ENCODE measurements around the gene RPL29. TPM values are rescaled to one million over a fixed set of nuclear protein-coding genes. Genes with fewer than 3 reads are reported as not detected.

The RPL29 gene
- total and polyA plus RNA-seq, 8 donors = 643 to 1,829 (median 1,063) TPM

DNA sequence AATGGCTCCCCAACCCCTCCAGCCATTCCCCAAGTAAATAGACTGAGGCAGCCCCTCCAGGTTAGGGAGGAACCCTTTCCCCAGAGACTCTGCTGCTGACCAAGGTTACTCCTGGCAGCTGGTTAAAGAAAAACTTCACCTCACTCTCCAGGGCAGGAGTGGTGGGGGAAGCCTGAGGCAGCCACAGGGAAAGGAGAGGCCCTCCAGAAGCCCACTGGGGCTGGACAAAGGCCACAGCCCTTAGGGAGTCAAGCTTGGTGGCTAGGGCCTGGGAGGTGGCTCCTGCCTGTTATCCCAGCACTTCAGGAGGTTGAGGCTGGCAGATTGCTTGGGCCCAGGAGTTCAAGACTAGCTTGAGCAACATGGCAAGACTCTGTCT is 11.4 kb downstream of the RPL29 start:
- ATAC-seq (no peak), FAIRE-seq (no peak), DNase-seq (no peak)
- Histone ChIP-seq H3K9me3 (no peaks in the 10 kb centered on the region), H3K4me1 (peaks cover 5 to 13% (median 10%) of the 10 kb centered on the region in 3 donors), H3K27ac (peak overlapping the region in 1 of 4 donors; percentile 8), H3K27me3 (no peaks in the 10 kb centered on the region), H3K36me3 (no peaks in the 10 kb centered on the region), H3K4me3 (no peak overlapping the region)
- TF ChIP-seq, protein P1, sequence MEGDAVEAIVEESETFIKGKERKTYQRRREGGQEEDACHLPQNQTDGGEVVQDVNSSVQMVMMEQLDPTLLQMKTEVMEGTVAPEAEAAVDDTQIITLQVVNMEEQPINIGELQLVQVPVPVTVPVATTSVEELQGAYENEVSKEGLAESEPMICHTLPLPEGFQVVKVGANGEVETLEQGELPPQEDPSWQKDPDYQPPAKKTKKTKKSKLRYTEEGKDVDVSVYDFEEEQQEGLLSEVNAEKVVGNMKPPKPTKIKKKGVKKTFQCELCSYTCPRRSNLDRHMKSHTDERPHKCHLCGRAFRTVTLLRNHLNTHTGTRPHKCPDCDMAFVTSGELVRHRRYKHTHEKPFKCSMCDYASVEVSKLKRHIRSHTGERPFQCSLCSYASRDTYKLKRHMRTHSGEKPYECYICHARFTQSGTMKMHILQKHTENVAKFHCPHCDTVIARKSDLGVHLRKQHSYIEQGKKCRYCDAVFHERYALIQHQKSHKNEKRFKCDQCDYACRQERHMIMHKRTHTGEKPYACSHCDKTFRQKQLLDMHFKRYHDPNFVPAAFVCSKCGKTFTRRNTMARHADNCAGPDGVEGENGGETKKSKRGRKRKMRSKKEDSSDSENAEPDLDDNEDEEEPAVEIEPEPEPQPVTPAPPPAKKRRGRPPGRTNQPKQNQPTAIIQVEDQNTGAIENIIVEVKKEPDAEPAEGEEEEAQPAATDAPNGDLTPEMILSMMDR (IDR thresholded peaks at IDR 0.05) = no peak
- intact Hi-C loops (cut with DNase I) = no loop called here

DNA sequence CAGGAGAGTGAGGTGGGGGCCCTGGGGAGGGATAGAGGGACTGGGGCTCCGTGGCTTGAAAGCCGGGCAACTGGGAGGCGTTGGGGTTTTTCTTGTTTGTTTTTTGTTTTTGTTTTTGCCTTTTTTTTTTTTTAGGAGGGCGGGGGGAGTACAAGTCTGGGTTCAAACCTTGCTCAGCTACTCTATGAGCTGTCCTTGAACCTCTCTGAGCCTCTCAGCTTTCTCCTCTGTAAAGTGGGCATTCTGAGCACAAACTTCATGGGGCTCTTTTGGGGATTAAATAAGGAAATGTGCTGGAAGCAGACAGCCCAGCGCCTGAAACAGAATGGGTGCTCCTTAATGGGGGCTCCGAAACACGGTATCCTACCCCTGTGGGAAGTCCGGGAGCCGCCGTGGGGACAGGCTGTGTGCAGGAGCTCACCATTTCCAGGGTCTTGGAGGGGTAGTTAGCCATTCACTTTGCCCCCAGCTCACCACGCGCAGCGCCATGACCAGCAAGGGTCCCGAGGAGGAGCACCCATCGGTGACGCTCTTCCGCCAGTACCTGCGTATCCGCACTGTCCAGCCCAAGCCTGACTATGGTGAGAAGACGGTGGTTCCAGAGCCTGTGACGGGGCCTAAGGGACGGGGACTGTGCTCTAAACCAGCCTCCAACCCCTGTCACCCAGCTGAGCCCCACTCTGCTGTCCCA is 12.0 kb downstream of the RPL29 start:
- Histone ChIP-seq H3K4me1 (peaks cover 5 to 13% (median 10%) of the 10 kb centered on the region in 3 donors), H3K4me3 (peak overlapping the region; percentile 39 to 63 (median 54)), H3K9me3 (no peaks in the 10 kb centered on the region), H3K27me3 (no peaks in the 10 kb centered on the region), H3K27ac (peak overlapping the region; percentile 84 to 94 (median 92)), H3K36me3 (no peaks in the 10 kb centered on the region)
- no peak for FAIRE-seq
- intact Hi-C loops (cut with DNase I) = no loop called here
- TF ChIP-seq, protein P1 (IDR thresholded peaks at IDR 0.05) = no peak
- DNase-seq = peak in 1 of 6 donors; percentile 66
- ATAC-seq = no peak
- 71% methylated on average over 22 of the region's 22 CpGs for WGBS, 2 donors

DNA sequence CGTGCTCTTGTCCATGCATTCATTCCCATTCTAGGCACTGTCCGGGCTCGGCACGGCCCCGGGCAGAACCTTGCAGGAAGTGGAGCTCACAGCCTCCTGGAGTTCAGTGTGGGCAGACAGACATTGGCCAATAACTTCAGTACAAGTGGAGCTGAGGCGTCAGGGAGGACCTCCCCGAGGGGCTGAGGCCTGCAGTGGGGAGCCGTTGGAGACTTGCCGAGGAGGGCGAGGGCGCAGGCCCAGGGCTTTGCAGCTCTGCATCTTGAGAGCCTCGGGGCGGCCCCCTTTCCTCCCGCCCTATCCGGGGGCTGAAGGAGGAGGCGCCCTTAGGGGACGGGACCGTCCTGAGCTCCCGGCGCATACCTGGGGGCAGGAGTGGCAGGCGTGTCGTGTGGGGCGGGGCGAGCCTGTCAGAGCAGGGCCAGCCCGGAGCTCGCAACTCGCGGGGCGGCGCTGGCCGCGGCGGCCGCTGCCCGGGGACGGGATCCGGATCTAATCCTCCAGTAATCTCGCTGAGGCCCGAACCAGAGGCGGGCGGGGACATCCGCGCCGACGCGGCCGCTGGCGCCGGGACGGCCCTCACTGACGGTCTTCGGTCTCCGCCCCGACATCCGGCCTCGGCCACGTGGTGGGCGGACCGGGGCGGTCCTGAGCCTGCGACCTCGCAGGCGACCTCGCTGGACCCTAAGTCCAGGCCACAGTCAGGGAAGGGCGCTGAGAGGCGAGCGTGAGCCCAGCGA is 12.7 kb downstream of the RPL29 start, which contains the start of gene ACY1:
Gene ACY1, plus strand, starts transcription at position 698 of the 740 bp plus-strand sequence. CDS start 530 bp downstream, outside the sequence.
- H3K36me3 ChIP-seq = no peaks in the 10 kb centered on the region
- ATAC-seq = peak; percentile 86 to 90 (median 88)
- FAIRE-seq = no peak
- peaks cover 5 to 13% (median 10%) of the 10 kb centered on the region in 3 donors for H3K4me1 ChIP-seq
- no peaks in the 10 kb centered on the region for H3K9me3 ChIP-seq
- WGBS, 2 donors = 0 to 1% methylated on average over 61 to 68 of the region's 68 CpGs
- peak within 1 kb of the TSS; percentile 84 to 94 (median 92) for H3K27ac ChIP-seq
- no peaks in the 10 kb centered on the region for H3K27me3 ChIP-seq
- TF ChIP-seq, protein P1 (IDR thresholded peaks at IDR 0.05) = no peak
- intact Hi-C loops (cut with DNase I) = no loop called here
- peak within 1 kb of the TSS; percentile 39 to 63 (median 54) for H3K4me3 ChIP-seq
- DNase-seq = peak; percentile 79 to 94 (median 87)

DNA sequence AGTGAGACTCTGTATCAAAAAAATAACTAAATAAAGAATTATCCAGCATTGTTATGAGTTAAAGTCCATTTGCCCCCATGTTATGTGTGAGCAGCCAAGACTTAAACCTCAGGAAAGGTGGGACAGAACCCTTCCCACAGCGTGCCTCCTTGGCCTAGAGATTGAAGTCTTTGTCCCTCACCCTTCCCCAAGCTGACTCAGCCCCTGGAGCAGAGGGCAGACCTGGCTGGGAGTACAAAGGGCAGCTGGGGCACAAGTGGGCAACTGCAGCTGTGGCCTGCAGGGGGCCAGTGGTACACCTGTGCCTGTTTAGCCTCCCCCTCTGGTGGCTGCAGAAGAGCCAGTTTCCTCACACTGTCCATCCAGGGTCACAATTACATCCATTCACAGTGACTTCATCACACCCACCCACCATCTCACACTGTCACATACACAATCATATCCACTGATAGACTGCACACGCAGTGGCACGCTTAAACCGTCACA is 13.3 kb downstream of the RPL29 start:
- TF ChIP-seq, protein P1 (IDR thresholded peaks at IDR 0.05) = peak in 3 of 4 donors; percentile 25 to 28 (median 28)
- 2 to 6% methylated on average over 4 of the region's 4 CpGs for WGBS, 2 donors
- H3K9me3 ChIP-seq = no peaks in the 10 kb centered on the region
- no peaks in the 10 kb centered on the region for H3K27me3 ChIP-seq
- peaks cover 5 to 13% (median 10%) of the 10 kb centered on the region in 3 donors for H3K4me1 ChIP-seq
- intact Hi-C loops (cut with DNase I) = no loop called here
- ATAC-seq = peak; percentile 57 to 79 (median 70)
- peak overlapping the region; percentile 84 to 94 (median 92) for H3K27ac ChIP-seq
- DNase-seq = peak in 5 of 6 donors; percentile 53 to 81 (median 72)
- H3K4me3 ChIP-seq = peak overlapping the region; percentile 39 to 63 (median 54)
- FAIRE-seq = no peak
- H3K36me3 ChIP-seq = no peaks in the 10 kb centered on the region
